ENCODE results near the gene NCOA5. TPM values are rescaled to one million over a fixed set of nuclear protein-coding genes. Genes with fewer than 3 reads are reported as not detected.

Gene NCOA5
- total and polyA plus RNA-seq, 3 donors from 2014 or later, result 55.6 to 66.2 (median 64.0) TPM

DNA sequence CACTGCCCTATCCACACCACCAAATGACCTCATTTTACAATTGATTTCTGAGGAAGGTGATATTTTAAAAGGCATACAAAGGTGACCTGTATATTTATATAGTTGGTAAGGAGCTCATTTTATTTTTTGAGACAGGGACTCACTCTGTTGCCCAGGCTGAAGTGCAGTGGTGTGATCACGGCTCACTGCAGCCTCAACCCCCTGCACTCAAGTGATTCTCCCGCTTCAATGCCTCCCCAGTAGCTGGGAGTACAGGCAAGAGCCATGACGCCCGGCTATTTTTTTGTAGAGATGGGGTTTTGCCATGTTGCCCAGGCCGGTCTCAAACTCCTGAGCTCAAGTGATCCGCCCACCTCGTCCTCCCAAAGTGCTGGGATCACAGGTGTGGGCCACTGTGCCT, 13.0 kb downstream of the NCOA5 start:
- intact Hi-C loops (cut with DNase I; ENCODE audit: low total_unique reads), result no loop called here
- H3K9me3 ChIP-seq, result no peaks in the 10 kb centered on the region
- H3K4me1 ChIP-seq, result no peaks in the 10 kb centered on the region
- H3K27ac ChIP-seq, result no peak overlapping the region
- H3K27me3 ChIP-seq, result no peaks in the 10 kb centered on the region
- no peak for TF ChIP-seq POLR2A (IDR thresholded peaks at IDR 0.05)
- TF ChIP-seq, protein P1, sequence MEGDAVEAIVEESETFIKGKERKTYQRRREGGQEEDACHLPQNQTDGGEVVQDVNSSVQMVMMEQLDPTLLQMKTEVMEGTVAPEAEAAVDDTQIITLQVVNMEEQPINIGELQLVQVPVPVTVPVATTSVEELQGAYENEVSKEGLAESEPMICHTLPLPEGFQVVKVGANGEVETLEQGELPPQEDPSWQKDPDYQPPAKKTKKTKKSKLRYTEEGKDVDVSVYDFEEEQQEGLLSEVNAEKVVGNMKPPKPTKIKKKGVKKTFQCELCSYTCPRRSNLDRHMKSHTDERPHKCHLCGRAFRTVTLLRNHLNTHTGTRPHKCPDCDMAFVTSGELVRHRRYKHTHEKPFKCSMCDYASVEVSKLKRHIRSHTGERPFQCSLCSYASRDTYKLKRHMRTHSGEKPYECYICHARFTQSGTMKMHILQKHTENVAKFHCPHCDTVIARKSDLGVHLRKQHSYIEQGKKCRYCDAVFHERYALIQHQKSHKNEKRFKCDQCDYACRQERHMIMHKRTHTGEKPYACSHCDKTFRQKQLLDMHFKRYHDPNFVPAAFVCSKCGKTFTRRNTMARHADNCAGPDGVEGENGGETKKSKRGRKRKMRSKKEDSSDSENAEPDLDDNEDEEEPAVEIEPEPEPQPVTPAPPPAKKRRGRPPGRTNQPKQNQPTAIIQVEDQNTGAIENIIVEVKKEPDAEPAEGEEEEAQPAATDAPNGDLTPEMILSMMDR (IDR thresholded peaks at IDR 0.05), result no peak
- 88 to 89% methylated on average over 7 of the region's 7 CpGs for WGBS, 2 donors
- H3K36me3 ChIP-seq (ENCODE audit: low read depth, missing control alignments), result no peaks in the 10 kb centered on the region
- no peak for DNase-seq
- no peak overlapping the region for H3K4me3 ChIP-seq

DNA sequence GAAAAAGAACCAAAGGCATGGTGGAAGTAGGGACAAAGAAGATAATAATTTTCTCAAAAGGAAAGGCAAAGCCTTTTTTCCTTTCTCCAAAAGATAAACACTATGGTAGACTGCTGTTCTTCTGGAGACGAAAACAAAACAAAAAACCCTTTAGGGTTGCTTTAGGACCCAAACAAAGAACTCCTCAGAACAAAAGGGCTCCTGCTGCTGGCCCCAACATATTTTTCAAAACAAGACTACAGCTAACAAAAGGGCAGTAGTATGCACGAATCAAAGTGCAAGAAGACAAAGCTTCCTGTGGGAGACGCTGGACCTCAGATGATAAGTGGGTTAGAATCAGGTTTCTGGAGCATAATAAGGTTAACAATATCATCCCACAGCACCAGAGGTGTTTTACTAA, 15.8 kb downstream of the NCOA5 start:
- intact Hi-C loops (cut with DNase I; ENCODE audit: low total_unique reads), result no loop called here
- TF ChIP-seq, protein P1 (IDR thresholded peaks at IDR 0.05), result no peak
- TF ChIP-seq POLR2A (IDR thresholded peaks at IDR 0.05), result no peak
- no peaks in the 10 kb centered on the region for H3K36me3 ChIP-seq (ENCODE audit: low read depth, missing control alignments)
- H3K4me3 ChIP-seq, result no peak overlapping the region
- H3K27ac ChIP-seq, result no peak overlapping the region
- H3K27me3 ChIP-seq, result no peaks in the 10 kb centered on the region
- H3K4me1 ChIP-seq, result no peaks in the 10 kb centered on the region
- WGBS, 2 donors, result 63 to 64% methylated on average over 3 of the region's 3 CpGs
- no peaks in the 10 kb centered on the region for H3K9me3 ChIP-seq
- no peak for DNase-seq

DNA sequence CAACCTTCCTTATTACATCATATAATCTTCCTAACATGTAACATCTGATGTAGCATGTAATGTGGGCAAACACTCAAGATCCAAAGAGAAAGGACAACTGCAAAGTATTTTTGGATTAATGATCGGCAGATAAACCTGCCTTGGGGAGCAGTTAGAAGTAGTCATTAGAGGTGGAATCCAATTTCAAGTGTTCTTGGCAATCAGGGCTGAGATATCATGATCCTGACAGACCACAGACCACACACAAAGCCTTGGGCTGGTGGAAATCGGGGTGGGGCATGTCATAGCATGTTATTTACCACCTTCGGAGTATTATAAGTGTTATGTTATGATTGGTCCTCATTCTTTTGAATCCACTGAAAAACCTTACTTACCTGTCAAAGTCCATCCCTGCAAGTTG, 16.3 kb downstream of the NCOA5 start:
- Histone ChIP-seq H3K36me3 (ENCODE audit: low read depth, missing control alignments) (no peaks in the 10 kb centered on the region), H3K4me3 (no peak overlapping the region), H3K9me3 (no peaks in the 10 kb centered on the region), H3K4me1 (no peaks in the 10 kb centered on the region), H3K27ac (no peak overlapping the region), H3K27me3 (no peaks in the 10 kb centered on the region)
- no peak for DNase-seq
- intact Hi-C loops (cut with DNase I; ENCODE audit: low total_unique reads), result no loop called here
- WGBS, 2 donors, result 80 to 84% methylated on average over 3 of the region's 3 CpGs
- TF ChIP-seq, protein P1 (IDR thresholded peaks at IDR 0.05), result no peak

DNA sequence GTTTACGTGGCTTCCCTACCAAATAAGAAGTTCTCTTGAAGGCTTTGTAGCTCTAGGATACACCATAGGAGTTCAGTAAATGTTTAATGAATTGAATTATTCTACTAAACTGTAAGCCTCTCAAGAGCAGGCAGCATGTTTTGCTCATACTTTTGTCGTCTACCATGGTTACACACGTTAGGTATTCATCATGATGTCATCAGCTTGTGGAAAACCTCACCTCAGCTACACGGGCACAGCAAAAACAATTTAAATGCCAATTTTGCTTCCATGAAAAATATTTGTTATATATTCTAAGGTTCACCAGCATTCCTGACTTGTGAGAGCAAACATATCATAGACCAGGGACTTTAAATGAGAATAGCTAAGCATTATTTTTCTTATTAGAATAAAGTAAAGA, 16.7 kb downstream of the NCOA5 start:
- DNase-seq, result no peak
- no peaks in the 10 kb centered on the region for H3K36me3 ChIP-seq (ENCODE audit: low read depth, missing control alignments)
- H3K4me3 ChIP-seq, result no peak overlapping the region
- H3K27me3 ChIP-seq, result no peaks in the 10 kb centered on the region
- intact Hi-C loops (cut with DNase I; ENCODE audit: low total_unique reads), result no loop called here
- 91 to 94% methylated on average over 4 of the region's 4 CpGs for WGBS, 2 donors
- H3K4me1 ChIP-seq, result no peaks in the 10 kb centered on the region
- no peaks in the 10 kb centered on the region for H3K9me3 ChIP-seq
- TF ChIP-seq, protein P1 (IDR thresholded peaks at IDR 0.05), result no peak
- TF ChIP-seq POLR2A (IDR thresholded peaks at IDR 0.05), result no peak
- no peak overlapping the region for H3K27ac ChIP-seq

DNA sequence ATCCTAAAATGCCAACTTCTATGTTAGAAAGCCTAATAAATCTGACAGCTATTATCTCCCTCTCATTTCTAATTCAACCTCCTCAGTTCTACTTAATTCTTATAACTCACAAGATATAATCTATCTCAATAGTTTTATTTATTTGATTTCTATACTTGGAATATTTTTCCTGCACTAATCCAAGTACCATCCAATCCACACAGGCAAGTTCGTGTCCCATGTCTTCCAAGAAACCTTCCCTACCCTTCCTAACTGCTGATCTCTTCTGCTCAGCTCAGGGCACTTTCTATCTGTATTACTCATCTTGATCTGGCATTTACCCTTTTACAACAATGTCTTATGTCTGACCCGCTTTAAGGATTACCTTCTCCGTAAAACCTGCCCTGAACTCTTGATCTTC, 18.2 kb downstream of the NCOA5 start:
- H3K4me3 ChIP-seq, result no peak overlapping the region
- TF ChIP-seq POLR2A (IDR thresholded peaks at IDR 0.05), result no peak
- TF ChIP-seq, protein P1 (IDR thresholded peaks at IDR 0.05), result no peak
- H3K36me3 ChIP-seq (ENCODE audit: low read depth, missing control alignments), result no peaks in the 10 kb centered on the region
- H3K9me3 ChIP-seq, result no peaks in the 10 kb centered on the region
- intact Hi-C loops (cut with DNase I; ENCODE audit: low total_unique reads), result no loop called here
- WGBS, 2 donors, result 91 to 95% methylated on average over 3 of the region's 3 CpGs
- no peaks in the 10 kb centered on the region for H3K27me3 ChIP-seq
- no peaks in the 10 kb centered on the region for H3K4me1 ChIP-seq
- DNase-seq, result no peak
- H3K27ac ChIP-seq, result no peak overlapping the region
